ENCODE measurements around the gene NETO2.

DNA sequence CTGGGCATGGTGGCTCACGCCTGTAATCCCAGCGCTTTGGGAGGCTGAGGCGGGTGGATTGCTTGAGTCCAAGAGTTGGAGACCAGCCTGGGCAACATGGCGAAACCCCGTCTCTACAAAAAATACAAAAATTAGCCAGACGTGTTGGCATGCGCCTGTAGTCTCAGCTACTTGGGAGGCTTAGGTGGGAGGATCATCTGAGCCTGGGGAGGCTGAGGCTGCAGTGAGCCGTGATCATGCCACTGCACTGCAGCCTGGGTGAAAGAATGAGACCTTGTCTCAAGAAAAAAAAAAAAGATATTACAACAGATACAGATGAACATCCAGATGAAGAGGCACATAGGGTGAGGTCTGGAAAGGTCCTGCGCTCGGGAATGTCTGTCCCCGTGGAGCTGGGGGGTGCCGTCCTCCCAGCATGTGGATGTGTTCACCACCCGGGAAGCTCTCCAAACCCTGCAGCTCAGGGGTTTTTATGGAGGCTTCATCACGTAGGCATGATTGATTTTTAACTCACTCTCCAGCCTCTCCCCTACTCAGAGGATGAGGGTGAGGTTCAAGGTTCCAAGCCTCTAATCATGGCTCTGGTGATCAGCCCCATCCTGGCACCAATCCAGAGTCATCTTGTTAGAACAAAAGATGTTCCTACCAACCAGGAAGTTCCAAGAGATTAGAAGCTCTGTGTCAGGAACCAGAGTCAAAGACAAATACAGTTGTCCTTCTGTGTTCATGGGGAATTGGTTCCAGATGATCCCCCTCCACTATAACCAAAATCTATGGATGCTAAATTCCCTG lies 85.3 kb downstream of the NETO2 start:
- TF ChIP-seq REST (IDR thresholded peaks at IDR 0.05) (no peak), ZBTB33 (IDR thresholded peaks at IDR 0.05) (no peak), TAF1 (conservative IDR thresholded peaks at IDR 0.05) (no peak), JUND (IDR thresholded peaks at IDR 0.05) (no peak), MAX (IDR thresholded peaks at IDR 0.05) (no peak), GABPA (IDR thresholded peaks at IDR 0.05 in 1 of 2, conservative IDR thresholded peaks at IDR 0.05 in 1 of 2) (no peak), YY1 (IDR thresholded peaks at IDR 0.05) (no peak), RAD21 (IDR thresholded peaks at IDR 0.05) (no peak)
- TF ChIP-seq, protein P1, sequence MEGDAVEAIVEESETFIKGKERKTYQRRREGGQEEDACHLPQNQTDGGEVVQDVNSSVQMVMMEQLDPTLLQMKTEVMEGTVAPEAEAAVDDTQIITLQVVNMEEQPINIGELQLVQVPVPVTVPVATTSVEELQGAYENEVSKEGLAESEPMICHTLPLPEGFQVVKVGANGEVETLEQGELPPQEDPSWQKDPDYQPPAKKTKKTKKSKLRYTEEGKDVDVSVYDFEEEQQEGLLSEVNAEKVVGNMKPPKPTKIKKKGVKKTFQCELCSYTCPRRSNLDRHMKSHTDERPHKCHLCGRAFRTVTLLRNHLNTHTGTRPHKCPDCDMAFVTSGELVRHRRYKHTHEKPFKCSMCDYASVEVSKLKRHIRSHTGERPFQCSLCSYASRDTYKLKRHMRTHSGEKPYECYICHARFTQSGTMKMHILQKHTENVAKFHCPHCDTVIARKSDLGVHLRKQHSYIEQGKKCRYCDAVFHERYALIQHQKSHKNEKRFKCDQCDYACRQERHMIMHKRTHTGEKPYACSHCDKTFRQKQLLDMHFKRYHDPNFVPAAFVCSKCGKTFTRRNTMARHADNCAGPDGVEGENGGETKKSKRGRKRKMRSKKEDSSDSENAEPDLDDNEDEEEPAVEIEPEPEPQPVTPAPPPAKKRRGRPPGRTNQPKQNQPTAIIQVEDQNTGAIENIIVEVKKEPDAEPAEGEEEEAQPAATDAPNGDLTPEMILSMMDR (IDR thresholded peaks at IDR 0.05; ENCODE audit: low read depth, low read length, missing input control) = no peak
